Amygdala (tissue), 56 donors: Measurements from ENCODE around the gene PNMT.

ENCODE experiments used
- DNase-seq, 56 donors: peaks; one replicate each; lab custom pipeline; 2025; lab: John Stamatoyannopoulos, UW

Gene PNMT

DNA sequence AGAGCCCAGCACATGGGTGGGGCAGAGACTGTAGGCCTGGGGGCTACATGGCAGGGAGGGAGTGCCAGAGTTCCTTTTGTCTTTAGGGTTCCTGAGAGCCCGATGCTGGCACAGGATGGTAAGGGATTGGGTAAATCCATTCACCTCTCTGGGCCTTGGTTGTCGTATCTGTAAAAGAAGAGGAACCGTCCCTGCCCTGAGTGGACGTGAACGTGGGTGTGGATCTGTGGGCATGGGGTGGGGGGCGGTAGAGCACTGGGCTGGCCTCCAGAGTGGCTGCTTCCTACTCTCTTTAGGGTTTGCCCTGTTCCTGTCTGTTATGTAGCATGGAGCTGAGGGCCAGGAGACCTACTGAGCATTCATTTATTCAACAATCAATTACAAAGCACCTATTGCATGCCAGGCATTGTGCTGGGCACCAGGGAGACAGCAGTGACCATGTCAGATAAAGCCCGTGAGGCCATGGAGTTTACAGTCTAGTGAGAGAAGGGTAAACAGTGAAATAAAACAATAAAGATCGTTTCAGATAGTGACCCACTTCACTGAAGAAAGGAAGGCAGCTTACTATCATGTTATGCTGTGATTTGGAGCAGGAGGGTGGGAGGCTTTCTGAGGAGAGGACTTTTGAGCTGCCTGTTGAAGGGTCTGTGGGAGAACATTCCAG, 16.2 kb upstream of the PNMT start:
- DNase-seq, result no peak

DNA sequence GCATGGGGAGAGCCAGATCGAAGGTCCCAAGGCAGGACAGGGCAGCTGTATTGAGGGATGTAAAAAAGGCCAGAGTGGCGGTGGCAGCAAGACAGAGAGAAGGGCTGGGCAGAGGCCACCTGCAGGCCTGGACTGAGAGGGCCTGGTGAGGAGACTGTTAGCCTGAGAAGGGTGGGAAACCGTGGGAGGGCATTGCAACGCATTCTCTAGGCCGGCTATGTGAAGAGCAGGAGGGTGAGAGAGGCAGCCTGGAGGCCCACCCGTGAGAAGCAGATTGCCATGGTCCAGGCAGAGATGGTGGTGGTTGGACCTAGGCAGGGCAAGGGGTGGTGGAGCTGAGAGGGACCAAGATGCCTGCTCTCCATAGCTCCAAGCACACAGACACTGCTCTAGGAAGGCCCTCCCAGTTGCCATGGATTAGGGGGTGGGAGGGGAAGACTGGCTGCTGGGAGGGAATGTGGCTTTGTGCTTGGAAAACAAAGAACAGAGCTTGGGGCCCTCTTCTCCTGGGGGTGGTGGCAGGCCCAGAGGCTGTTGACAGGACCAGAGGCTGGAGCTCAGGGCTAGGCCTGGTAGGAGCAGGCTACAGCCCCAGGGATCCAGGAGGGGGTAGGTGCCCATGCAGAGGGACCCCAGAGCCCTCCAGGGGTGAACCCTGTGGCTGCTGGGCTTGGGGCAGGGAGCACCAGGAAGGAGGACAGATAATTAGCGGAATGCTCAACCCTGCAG, 15.5 kb upstream of the PNMT start:
- DNase-seq, result peak in 42 of 56 donors; percentile 17 to 83 (median 52)

DNA sequence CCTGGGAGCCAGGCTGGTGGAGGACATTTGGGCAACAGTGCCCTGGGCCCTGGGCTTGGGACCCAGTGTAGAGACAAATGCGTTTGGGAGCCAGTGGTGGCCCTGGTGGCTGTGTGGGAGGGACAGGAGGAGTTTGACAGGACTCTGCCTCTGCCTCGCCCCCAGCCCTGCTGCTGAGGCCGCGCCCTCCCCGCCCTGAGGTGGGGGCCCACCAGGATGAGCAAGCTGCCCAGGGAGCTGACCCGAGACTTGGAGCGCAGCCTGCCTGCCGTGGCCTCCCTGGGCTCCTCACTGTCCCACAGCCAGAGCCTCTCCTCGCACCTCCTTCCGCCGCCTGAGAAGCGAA, 15.0 kb upstream of the PNMT start:
- DNase-seq, result no peak

DNA sequence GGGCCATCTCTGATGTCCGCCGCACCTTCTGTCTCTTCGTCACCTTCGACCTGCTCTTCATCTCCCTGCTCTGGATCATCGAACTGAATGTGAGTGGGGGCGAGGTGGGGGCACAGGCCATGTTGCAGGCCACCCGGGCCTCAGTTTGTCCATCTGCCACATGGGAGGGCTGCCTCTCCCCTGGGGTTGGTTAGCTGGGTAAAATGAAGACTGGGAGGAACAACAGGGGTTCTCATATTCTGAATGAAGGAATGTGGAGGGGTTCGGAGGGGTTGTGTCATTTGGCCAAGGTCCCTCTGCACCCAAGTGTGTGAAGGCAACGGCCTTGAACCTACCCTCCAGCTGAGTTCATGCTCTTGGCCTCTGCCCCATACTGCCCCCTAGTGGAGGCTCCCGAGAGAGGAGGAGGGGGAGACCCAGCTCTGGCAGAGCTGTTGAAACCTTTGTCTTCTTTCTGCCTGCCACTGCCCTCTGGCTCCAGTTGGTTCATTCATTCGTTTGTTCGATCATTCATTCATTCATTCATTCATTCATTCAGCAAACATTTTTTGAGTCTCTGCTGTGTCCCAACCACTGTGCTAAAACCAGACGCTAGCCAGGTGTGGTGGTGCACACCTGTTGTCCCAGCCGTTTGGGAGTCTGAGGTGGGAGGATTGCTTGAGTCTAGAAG, 14.5 kb upstream of the PNMT start:
- DNase-seq, result peak in 36 of 56 donors; percentile 7 to 77 (median 40)

DNA sequence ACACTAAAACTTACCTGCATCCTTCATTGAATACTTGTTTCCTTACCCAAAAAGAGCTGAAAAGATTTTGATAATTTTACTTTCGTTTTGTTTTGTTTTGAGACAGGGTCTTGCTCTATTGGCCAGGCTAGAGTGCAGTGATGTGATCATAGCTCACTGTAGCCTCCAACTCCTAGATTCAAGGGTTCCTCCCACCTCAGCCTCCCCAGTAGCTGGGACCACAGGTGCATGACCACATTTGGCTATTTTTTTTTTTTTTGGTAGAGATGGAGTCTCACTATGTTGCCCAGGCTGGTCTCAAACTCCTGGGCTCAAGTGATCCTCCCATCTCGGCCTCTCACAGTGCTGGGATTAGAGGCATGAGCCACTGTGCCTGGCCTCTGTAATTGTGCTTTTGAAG, 13.1 kb upstream of the PNMT start:
- no peak for DNase-seq

DNA sequence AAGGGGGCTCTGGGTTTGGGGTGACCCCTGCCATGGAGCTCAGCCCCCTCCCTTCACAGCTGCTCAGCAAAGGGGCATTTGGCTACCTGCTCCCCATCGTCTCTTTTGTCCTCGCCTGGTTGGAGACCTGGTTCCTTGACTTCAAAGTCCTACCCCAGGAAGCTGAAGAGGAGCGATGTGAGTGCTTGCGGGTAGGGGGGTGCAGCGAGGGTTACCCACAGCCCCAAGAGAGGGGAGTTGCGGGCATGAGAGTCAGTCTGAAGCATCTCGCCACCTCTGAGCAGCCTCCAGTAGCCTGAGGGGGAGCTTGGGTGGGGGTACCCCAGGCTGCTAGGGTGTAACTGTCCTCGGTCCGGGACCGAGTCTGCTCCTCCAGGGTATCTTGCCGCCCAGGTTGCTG, 9.9 kb upstream of the PNMT start:
- DNase-seq, result no peak

DNA sequence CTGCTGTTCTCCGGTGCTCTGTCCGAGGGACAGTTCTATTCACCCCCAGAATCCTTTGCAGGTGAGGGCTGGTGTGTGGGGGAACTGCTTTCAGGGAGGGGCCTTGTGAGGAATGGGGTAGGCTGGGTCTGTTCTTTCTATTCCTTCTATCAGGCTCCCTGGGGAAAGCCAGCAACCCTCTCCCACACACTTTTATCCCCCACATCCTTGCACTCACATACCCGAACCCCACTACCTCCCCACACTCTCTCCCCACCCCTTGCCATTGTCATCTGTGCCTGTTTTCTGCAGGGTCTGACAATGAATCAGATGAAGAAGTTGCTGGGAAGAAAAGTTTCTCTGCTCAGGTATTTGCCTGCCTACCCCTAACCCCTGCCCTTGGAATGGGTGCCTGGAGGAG, 9.5 kb upstream of the PNMT start:
- DNase-seq, result no peak

DNA sequence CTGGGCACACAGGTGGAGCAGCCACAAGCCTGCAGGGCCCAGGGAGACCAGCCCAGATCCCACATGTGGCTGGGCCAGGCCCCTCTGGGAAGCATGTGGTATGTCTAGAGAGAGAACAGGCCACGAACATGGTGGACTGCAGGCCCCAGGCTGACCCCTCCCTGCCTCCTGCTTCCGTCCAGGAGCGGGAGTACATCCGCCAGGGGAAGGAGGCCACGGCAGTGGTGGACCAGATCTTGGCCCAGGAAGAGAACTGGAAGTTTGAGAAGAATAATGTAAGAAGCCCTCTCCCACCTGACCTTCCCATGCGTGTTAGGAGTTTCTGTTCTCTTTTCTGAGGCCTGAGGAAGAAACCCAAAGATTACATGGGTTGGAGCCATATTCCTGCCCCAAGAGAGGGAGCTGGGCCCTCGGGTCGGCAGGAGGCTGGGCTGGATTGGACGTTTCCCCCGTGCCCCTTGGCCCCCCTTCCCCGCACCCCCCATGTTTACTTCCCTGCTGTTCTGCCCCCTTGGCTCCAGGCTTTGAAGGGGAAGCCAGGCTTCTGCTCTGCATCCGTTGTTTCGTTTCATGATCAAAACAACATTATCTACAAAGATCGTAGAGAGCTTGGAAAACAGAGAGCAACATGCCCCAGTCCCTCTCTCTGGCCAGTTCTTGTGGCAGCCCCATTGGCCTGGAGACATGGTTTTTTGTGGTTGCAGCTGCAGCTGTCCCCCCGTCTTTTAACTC, 8.8 kb upstream of the PNMT start:
- DNase-seq, result no peak

DNA sequence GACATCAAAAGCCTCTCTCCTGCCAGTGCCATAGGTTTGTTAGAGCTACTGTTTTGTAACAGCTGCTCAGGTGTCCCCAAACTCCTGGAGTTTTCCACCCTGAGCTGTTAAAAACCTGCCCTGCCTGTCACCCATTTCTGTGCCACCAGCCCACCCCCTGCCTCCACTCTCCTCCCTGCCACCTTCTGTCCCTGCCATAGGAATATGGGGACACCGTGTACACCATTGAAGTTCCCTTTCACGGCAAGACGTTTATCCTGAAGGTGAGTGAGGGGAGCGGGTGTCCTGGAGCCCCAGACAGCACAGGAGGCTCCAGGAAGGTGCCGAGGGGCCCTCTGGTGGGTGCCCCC, 8.3 kb upstream of the PNMT start:
- DNase-seq, result no peak

DNA sequence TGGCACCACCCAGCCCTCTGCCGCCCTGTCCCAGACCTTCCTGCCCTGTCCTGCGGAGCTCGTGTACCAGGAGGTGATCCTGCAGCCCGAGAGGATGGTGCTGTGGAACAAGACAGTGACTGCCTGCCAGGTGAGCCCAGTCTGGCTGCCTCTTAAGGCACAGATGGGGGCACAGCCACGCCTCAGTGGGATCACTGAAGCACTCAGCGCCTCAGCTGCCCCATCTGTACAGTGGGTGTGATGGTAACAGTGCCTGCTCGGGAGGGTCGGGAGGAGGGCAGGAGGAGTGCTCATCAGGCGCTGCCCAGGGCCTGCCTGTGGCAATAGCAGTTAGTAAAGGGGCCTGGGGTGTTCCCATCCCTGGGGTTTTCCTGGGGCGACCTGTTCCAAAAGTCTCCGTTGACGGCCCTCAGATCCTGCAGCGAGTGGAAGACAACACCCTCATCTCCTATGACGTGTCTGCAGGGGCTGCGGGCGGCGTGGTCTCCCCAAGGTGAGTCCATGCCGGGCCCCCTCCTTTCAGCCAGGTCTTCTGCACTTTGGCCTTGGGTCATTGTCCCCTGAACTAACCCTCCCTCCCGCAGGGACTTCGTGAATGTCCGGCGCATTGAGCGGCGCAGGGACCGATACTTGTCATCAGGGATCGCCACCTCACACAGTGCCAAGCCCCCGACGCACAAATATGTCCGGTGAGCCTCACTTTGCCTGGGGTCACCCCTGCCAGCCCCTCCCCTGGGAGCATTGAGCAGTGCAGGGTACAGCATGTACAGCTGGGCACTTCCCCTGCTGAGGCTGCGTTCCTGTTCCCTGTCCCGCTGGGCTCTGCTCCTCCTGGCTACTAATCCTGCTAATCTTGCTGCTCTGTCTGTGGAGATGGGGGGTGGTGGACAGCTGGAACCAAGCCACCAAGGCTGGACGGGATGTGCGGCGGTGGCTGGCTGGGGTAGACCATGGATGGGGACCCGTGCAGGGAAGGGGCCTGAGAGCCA, 7.6 kb upstream of the PNMT start:
- no peak for DNase-seq

DNA sequence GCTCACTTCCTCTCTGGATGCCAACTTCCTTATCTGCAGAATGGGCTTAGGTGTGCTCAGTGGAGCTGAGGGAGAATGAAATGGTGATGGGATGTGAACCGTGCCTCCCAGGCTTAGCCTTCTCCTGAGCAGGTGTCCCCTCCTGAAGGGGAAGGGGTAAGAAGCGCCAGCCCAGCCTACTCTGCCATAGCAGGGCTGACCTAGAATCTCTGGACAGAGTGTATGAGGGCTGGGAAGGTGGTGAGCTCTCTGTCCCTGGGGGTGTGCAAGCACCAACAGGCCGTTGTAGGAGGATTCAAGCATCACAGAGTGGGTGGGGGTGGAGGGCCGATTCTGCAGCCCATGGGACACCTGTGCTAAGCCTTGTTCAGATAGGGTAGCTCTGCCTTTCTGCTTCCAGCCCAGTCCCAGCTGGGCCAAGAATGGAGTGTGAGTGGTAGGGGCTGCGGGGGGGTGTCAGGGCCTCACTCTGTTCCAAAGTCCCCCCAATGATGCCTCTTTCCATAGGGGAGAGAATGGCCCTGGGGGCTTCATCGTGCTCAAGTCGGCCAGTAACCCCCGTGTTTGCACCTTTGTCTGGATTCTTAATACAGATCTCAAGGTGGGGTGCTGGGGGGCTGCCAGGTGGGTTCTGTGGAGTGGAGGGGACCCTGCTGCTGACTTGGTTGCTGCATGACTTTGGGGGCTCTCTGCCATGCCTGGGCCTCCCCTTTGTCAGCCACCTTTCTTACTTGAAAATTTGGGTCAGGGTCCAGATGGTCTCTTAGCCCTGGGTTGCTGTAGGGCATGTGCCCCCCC, 6.3 kb upstream of the PNMT start:
- no peak for DNase-seq

DNA sequence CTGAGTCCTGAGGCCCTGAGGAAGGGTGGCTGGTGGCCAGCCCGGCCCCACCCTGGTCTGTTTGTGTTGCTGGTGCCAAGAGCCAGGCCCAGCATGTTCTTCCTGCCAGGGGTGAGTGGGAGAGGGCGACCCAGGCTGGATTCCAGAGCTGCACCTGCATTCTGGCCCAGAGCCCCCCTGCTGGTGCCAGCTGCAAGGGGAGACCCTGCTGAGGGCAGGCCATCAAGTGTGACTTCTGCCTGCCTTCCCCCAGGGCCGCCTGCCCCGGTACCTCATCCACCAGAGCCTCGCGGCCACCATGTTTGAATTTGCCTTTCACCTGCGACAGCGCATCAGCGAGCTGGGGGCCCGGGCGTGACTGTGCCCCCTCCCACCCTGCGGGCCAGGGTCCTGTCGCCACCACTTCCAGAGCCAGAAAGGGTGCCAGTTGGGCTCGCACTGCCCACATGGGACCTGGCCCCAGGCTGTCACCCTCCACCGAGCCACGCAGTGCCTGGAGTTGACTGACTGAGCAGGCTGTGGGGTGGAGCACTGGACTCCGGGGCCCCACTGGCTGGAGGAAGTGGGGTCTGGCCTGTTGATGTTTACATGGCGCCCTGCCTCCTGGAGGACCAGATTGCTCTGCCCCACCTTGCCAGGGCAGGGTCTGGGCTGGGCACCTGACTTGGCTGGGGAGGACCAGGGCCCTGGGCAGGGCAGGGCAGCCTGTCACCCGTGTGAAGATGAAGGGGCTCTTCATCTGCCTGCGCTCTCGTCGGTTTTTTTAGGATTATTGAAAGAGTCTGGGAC, 5.5 kb upstream of the PNMT start:
- DNase-seq, result no peak

DNA sequence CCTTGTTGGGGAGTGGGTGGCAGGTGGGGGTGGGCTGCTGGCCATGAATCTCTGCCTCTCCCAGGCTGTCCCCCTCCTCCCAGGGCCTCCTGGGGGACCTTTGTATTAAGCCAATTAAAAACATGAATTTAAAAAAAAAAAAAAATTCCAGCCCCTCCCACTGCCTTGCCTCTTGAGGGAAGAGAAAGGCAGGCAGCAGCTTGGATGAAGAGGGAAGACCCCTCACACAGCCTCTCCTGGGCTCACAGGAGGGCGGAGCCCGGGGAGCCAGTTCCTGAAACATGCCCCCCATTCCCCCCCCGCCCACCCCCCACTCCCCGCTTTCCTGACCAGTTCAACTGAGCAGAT, 4.9 kb upstream of the PNMT start:
- DNase-seq, result no peak

DNA sequence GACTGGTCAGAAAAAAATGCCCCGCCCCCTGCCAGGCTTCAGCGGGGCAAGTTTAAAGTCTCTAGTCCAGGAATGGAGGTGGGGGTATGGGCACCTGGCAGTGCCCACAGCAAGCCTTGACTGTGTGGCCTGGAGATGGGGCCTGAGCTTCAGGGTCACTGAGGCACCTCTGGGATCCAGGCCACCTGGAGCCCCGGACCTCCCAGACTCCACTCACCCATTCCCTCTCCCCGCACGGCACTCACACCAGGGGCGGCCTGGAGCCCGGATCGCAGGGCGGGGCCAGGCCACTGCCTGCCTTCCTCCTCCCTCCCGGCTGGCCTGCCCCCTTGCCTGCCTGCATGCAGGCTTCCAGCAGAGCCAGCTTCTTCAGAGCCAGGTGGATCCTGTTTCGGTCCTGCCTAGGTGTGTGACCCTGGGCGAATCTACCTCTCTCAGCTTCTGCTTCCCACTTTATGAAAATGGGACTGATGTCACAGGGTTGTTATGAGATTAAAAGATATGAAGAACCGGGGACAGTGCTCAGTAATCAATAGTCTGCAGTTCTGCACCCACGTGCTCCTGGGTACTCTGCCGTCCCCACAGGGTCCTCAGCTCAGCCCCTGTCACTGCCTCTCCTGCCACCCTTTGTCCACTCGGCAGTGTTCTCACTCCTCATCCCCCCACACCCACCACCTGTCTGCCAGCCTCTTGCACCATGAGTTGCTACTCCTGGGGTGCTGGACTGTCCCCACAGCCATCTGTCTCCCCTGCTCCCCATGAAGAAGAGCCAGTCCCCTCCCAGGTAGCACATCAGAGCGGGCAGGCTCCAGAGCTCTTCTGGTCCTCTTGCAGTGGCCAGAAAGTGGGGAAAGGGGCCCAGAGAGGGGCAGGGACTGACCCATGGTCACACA, 4.3 kb upstream of the PNMT start:
- no peak for DNase-seq

DNA sequence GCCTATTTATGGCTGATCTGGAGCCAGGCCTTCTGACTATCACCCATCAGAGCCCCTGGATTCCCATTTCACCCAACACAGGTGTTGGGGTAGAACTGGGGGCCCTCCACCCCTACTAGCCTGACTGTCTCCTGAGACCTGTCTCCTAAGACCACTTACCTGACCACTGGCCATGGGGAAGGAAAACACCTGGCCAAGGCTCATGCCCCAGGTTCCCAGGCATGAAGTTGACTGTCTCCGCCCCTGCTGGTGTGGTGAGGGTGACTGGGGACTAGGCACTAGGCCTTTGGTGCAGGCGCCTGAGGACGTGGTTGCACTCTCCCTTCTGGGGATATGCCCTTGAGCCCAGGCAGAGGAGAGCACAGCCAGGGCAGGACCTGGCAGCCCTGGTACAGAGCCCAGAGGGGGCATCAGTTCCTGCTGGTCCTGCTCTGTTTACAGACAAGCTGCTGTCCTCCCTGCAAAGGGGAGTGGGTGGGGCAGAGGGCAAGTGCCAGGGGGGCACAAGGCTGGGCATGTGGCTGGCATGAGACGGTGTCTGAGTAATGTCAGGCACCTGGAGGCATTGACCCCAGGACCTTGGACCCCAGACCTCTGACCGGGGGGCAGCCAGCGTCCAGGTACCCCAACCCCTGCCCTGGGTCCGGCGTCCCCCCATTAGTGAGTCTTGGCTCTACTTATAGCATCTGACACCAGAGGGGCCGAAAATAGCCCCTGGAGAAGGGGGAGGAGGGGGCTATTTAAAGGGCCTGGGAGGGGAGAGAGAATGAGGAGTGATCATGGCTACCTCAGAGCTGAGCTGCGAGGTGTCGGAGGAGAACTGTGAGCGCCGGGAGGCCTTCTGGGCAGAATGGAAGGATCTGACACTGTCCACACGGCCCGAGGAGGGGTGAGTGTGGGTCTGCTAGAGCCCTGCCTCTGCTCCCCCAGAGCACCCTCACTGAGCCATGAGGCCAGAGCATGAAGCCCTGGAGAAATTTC, 3.4 kb upstream of the PNMT start, which contains the start of gene TCAP:
Gene TCAP (plus strand): TSS at position 769 of the 981 bp plus-strand sequence. CDS start 11 bp downstream, at position 780.
- peak in 1 of 56 donors; percentile 28 for DNase-seq

DNA sequence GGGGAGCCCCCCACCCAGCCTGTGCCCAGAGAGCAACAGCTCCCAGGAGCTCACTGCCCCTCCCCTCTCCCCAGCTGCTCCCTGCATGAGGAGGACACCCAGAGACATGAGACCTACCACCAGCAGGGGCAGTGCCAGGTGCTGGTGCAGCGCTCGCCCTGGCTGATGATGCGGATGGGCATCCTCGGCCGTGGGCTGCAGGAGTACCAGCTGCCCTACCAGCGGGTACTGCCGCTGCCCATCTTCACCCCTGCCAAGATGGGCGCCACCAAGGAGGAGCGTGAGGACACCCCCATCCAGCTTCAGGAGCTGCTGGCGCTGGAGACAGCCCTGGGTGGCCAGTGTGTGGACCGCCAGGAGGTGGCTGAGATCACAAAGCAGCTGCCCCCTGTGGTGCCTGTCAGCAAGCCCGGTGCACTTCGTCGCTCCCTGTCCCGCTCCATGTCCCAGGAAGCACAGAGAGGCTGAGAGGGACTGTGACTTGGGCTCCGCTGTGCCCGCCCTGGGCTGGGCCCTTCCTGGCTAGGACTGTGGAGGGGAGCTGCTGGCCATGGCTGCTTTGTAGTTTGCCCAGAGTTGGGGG, 2.5 kb upstream of the PNMT start:
- DNase-seq, result peak in 12 of 56 donors; percentile 11 to 62 (median 26)
